Right lobe of liver (tissue), 6 donors: ENCODE results near the gene ACVR2B. TPM values are rescaled to one million over a fixed set of nuclear protein-coding genes. Genes with fewer than 3 reads are reported as not detected.

Experiments
- ATAC-seq, 4 donors: fragments of 200-7000 bp; cut with Tn5 transposase; one replicate each; pipeline ENCODE4 v1.9.1; 2020; ENCODE audit warnings: mild to moderate bottlenecking in 4 of 4, moderate library complexity in 4 of 4
- DNase-seq, 3 donors: peaks; one replicate each; pipeline ENCODE4 v3.0.0-alpha.2; 2020
- H3K27ac ChIP-seq, 3 donors: fragments of 200-600 bp; one replicate each; pipeline ENCODE4 v1.8.0; 2022
- H3K27me3 ChIP-seq, 2 donors: fragments of 200-600 bp; one replicate each; pipeline ENCODE4 v1.8.0; 2022
- H3K36me3 ChIP-seq, 4 donors: fragments of 200-600 bp; sonication (generic) in 1 of 4; one replicate each; pipeline versions ENCODE4 v1.5.1 to v1.8.0; 2017 to 2022; ENCODE audit warnings: control low read depth in 1 of 4
- H3K4me1 ChIP-seq, 4 donors: fragments of 200-600 bp; sonication (generic) in 1 of 4; one replicate each; pipeline versions ENCODE4 v1.5.1 to v1.8.0; 2017 to 2022; ENCODE audit warnings: control low read depth in 1 of 4
- H3K4me3 ChIP-seq, 3 donors: fragments of 200-600 bp; one replicate each; pipeline ENCODE4 v1.8.0; 2022
- H3K9me3 ChIP-seq, 4 donors: fragments of 200-600 bp; sonication (generic) in 1 of 4; one replicate each; pipeline versions ENCODE4 v1.5.1 to v1.8.0; 2017 to 2022; ENCODE audit warnings: control low read depth in 1 of 4
- POLR2A ChIP-seq: fragments of 450-650 bp; IDR thresholded peaks from one replicate; pipeline ENCODE4 v1.6.1; 2017; ENCODE audit warnings: antibody characterized with exemption, mild to moderate bottlenecking
- WGBS: methylation state at CpG from one replicate; pipeline ENCODE4 v1.1.6; 2018; ENCODE audit warnings: low coverage, low lambda C conversion rate; ENCODE audit not compliant: insufficient coverage; ENCODE audit errors: missing lambda C conversion rate; 5-methylcytosine and 5-hydroxymethylcytosine counted together
- intact Hi-C, 2 donors: fragments of 100-400 bp; cut with DNase I; formaldehyde crosslinking; loops; one replicate each; pipeline versions ENCODE4 v1.11.2 to v1.14.1; 2022
- total RNA-seq, 6 experiments: library from RNA; depleted of rRNA in 2 of 6; stranded (reverse); fragments of >200 nt in 2 of 6; fragmentation: NEBNext Ultra II Directional in 3 of 6; extraction: Animal tissue kit (Norgen Biotek cat#: 25700) in 3 of 6; gene quantifications; one replicate each; pipeline versions ENCODE4 v1.1.0 to v1.2.4, GENCODE V29; 2016 to 2023
- TF ChIP-seq, protein P1 (sequence below), 4 donors: fragments of 200-600 bp in 3 of 4; fragments of 450-650 bp in 1 of 4; IDR thresholded peaks; one replicate each; pipeline versions ENCODE4 v1.5.1 to v1.8.0; 2016 to 2022; ENCODE audit warnings: antibody characterized with exemption in 4 of 4, mild to moderate bottlenecking in 2 of 4
- donor health status: DM: no; HTN: yes; CAD: no.
- donor health status: DM: no; HTN: no; CAD: no.
- donor health status: DM: no; HTN: no; CAD: no.
- donor health status: DM: no; HTN: yes; CAD: no.
- donor health status: DM: no; HTN: yes; CAD: no.

The ACVR2B gene
- total RNA-seq, 6 experiments from 2014 or later, result 2.0 to 5.9 (median 4.4) TPM

- ATAC-seq, result no peak
- TF ChIP-seq POLR2A, result no peak
- TF ChIP-seq, protein P1, sequence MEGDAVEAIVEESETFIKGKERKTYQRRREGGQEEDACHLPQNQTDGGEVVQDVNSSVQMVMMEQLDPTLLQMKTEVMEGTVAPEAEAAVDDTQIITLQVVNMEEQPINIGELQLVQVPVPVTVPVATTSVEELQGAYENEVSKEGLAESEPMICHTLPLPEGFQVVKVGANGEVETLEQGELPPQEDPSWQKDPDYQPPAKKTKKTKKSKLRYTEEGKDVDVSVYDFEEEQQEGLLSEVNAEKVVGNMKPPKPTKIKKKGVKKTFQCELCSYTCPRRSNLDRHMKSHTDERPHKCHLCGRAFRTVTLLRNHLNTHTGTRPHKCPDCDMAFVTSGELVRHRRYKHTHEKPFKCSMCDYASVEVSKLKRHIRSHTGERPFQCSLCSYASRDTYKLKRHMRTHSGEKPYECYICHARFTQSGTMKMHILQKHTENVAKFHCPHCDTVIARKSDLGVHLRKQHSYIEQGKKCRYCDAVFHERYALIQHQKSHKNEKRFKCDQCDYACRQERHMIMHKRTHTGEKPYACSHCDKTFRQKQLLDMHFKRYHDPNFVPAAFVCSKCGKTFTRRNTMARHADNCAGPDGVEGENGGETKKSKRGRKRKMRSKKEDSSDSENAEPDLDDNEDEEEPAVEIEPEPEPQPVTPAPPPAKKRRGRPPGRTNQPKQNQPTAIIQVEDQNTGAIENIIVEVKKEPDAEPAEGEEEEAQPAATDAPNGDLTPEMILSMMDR (IDR thresholded peaks at IDR 0.05), result no peak
- no peak for DNase-seq
- no peaks in the 10 kb centered on the region for H3K9me3 ChIP-seq
- intact Hi-C loops, result no loop called here
- H3K4me1 ChIP-seq, result no peaks in the 10 kb centered on the region
- no peak overlapping the region for H3K27ac ChIP-seq
- no peak overlapping the region for H3K4me3 ChIP-seq
- H3K36me3 ChIP-seq, result peaks cover 0 to 6% (median 1%) of the 10 kb centered on the region in 4 donors
- no peaks in the 10 kb centered on the region for H3K27me3 ChIP-seq
These were observed 56.9 kb downstream of the ACVR2B start for GRCh38 chr3:38510631-38511030.

DNA sequence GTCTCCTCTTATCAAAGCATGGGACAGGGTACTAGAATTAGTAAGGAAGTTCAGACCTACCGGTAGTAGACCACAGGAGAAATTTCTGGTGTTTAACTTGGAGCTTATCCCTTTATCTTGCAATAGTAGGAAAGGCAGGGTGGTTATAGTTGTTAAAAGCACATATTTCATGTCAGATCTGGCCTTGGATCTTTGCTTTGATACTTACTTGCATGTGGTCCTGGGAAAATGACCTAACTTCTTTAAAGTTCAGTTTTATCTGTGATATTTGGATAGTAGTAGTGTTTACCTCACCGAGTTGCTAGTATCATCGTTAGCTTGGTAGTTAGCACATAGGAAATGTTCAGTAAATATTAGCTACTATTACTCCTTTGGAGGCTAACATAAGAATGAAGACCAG, 57.9 kb downstream of the ACVR2B start:
- Histone ChIP-seq H3K27me3 (no peaks in the 10 kb centered on the region), H3K36me3 (peaks cover 0 to 6% (median 1%) of the 10 kb centered on the region in 4 donors), H3K4me3 (no peak overlapping the region), H3K27ac (no peak overlapping the region), H3K9me3 (no peaks in the 10 kb centered on the region), H3K4me1 (no peaks in the 10 kb centered on the region)
- WGBS, result 78% methylated on average over 3 of the region's 3 CpGs
- DNase-seq, result no peak
- TF ChIP-seq, protein P1 (IDR thresholded peaks at IDR 0.05), result no peak
- TF ChIP-seq POLR2A, result no peak
- no peak for ATAC-seq
- intact Hi-C loops, result no loop called here

- intact Hi-C loops, result no loop called here
- no peaks in the 10 kb centered on the region for H3K36me3 ChIP-seq
- no peaks in the 10 kb centered on the region for H3K9me3 ChIP-seq
- no peak overlapping the region for H3K4me3 ChIP-seq
- no peak overlapping the region for H3K27ac ChIP-seq
- no peaks in the 10 kb centered on the region for H3K27me3 ChIP-seq
- ATAC-seq, result no peak
- 94% methylated on average over 2 of the region's 7 CpGs for WGBS
- no peaks in the 10 kb centered on the region for H3K4me1 ChIP-seq
- no peak for DNase-seq
- TF ChIP-seq, protein P1 (IDR thresholded peaks at IDR 0.05), result no peak
- TF ChIP-seq POLR2A, result no peak
These were observed 61.7 kb downstream of the ACVR2B start for GRCh38 chr3:38515367-38515766.

DNA sequence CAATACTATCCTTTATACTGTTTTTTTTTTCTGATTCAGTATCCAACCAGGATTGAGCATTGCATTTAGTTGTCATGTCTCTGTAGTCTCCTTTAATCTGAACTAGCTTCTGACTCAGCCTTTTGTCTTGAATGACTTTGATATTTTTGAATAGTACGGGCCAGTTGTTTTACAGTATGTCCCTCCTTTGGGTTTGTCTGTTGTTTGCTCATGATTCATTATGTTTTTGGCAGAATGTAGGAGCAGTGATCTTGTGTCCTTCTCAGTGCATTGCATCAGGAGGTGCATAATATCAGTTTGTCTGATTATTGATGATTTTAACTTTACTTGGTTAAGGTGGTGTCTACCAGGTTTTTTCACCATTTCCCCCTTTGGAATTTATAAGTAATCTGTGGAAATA, 63.0 kb downstream of the ACVR2B start:
- ATAC-seq, result no peak
- no peak for TF ChIP-seq POLR2A
- TF ChIP-seq, protein P1 (IDR thresholded peaks at IDR 0.05), result no peak
- Histone ChIP-seq H3K36me3 (no peaks in the 10 kb centered on the region), H3K9me3 (no peaks in the 10 kb centered on the region), H3K4me3 (no peak overlapping the region), H3K27me3 (no peaks in the 10 kb centered on the region), H3K27ac (no peak overlapping the region), H3K4me1 (no peaks in the 10 kb centered on the region)
- intact Hi-C loops, result no loop called here
- no peak for DNase-seq
- 80% methylated on average over 1 of the region's 1 CpG for WGBS

- no peaks in the 10 kb centered on the region for H3K4me1 ChIP-seq
- H3K4me3 ChIP-seq, result no peak overlapping the region
- H3K27ac ChIP-seq, result no peak overlapping the region
- WGBS, result 73% methylated on average over 1 of the region's 1 CpG
- H3K36me3 ChIP-seq, result no peaks in the 10 kb centered on the region
- no peaks in the 10 kb centered on the region for H3K27me3 ChIP-seq
- ATAC-seq, result no peak
- no peaks in the 10 kb centered on the region for H3K9me3 ChIP-seq
- intact Hi-C loops, result no loop called here
- no peak for TF ChIP-seq POLR2A
- TF ChIP-seq, protein P1 (IDR thresholded peaks at IDR 0.05), result no peak
- no peak for DNase-seq
These were observed 65.3 kb downstream of the ACVR2B start for GRCh38 chr3:38519000-38519399.
